Measurements from ENCODE around the gene LDHAL6A. TPM values are rescaled to one million over a fixed set of nuclear protein-coding genes. Genes with fewer than 3 reads are reported as not detected.

The LDHAL6A gene
- total RNA-seq, 1 donor from 2014 or later: 0.96 TPM

DNA sequence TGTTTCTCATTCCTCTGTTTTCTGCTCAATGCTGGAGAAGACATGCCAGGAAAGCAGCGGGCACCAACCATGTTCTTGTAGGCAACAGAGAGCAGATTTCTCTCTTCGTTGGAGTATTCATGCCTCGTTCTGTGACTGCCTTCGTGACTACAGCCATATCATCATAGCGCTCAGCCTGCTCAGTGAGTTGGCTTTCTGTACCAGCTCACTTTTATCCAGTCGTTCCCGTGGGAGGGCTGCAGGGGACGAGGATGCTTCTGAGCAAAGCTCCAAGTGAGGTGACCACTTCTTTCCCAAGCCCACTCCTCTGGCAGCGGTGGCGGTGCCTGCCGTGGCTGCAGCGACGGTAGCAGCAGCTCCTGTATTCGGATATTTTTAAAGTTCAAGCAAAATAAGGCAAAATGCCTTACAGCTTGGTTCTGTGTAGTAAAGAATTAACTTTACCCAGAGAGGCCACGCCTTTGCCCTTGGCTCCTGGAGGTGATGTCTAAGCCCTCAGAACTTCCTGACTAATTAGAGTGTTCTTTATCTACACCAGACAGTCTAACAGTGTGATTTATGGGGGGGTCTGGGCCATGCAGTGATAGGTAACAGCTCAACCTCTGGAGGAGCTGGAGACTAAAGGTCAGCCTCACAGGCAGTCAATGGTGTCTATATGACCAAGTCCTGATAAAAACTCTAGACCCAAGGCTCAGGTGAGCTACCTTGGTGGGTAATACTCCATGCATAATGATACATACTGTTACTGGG lies 35.3 kb downstream of the LDHAL6A start:
- DNase-seq (ENCODE audit: low spot score): no peak

DNA sequence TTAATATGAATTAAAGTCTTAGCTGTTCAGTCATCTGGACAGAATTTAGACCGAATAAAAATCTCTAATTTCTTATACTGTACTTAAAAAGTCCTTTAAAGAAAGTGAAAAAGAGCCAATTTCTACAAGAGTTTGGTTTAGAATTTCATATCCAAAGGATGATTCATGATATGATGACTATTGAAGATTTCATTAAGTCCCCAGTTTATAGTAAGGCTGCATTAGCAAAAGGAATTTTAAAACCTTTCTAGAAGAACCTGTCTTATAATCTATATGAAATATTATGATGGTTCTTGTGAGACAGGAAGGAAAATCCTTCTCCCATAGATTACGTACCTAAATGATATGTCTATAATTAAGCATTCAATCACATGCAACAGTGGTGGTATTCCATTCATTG lies 36.3 kb downstream of the LDHAL6A start:
- peak; percentile 2 for DNase-seq (ENCODE audit: low spot score)

DNA sequence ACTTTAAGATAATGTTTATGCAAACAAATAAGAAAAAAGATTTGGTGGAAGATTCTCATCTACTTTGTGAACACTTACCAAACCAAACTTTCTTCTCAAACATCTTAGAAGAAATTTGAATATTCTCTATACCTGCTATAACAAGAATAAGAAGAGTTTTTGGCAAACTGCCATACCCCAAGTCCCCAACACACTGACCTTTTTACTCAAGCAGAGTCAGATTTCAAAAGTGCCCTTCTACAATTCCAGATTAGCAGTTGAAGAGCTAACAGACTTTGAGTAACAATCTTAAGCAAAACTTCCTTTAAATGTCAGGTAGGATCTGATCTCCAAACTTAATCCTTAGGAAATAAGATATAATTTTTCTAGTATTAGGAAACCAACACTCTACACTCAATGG lies 37.2 kb downstream of the LDHAL6A start:
- peak; percentile 2 for DNase-seq (ENCODE audit: low spot score)

DNA sequence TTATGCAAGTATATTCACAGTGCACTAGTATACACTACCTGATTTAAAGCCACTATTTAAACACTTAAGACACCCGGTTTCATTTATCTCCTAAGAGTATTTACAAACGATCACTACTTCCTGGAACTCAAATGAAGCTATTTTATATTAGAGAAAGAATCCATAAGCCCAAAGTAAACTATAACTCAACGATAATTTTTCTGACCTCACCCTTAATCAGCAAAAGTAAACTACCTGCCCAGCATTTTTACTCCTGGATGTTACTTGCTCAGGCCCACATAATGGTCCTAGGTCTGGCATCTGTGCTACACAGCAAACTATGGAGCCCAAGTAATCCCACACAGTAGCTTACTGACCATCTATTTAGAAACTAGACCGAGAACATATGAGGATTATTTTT lies 37.7 kb downstream of the LDHAL6A start:
- DNase-seq (ENCODE audit: low spot score): no peak

DNA sequence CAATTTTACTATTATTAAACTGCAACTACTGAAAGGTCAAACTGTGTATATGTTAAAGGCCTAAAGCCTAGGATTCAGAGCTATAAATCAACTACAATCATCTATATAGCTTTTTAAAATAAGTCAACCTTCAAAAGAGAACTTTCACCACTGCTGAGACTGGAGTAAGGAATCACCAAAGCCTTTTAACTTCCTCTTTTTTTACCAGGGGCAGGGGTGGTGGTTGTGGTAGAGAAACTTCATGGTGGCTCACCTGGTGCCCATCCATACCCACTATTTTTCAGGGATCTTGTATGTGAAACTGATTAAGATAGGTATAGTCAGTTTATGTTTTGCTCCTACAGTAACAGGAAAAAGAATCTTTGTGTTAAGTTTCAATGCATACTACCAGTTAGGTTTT lies 39.6 kb downstream of the LDHAL6A start:
- no peak for DNase-seq (ENCODE audit: low spot score)

DNA sequence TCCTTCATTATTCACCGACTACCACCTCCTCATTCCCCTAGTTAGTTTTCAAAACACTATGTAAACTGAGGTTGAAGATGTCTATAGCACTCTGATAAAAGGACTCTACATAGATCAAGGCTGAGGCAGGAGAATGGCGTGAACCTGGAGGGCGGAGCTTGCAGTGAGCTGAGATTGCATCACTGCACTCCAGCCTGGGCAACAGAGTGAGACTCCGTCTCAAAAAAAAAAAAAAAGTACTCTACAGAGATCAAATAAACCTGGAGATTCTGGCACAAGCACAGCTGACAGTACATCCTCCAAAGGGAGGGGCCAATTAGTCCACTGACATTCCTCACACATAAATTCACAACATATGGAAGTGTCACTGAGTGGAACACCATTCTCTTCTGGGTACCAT lies 40.0 kb downstream of the LDHAL6A start:
- DNase-seq (ENCODE audit: low spot score): no peak

DNA sequence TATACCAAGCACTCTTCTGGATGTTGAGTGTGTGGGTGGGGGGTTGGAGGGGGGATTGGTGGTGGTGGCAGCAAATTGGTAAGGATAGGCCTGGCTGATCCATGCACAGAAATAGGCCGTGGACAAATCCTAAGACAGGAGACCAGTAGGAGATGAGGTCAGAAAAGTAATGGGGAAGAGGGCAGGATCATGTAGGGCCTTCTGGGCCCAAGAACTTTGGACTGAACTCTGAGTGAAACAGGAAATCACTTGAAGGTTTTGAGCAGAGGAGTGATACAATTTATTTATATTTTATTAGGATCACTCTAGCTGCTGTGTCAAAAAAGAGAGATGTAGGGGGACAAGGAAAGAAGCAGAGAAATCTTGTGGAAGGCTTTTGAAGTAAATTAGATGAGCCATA lies 42.4 kb downstream of the LDHAL6A start:
- no peak for DNase-seq (ENCODE audit: low spot score)

DNA sequence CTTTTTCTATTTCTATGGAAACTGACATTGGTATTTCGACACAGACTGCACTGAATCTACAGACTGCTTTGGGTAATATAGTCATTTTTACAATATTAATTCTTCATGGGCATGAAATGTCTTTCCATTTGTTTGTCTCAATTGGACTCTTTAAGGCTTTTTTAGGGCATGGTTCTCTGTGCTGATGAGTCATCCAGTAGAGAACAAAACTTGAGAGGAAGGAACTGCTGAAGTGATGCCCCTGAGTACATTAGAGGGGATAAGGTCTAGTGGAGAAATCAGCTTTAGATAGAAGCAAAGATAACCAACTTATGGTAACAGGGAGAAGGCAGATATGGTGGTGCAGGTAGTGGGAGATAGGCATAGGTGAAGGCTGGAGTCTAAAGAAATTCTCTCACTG lies 46.0 kb downstream of the LDHAL6A start:
- DNase-seq (ENCODE audit: low spot score): no peak

DNA sequence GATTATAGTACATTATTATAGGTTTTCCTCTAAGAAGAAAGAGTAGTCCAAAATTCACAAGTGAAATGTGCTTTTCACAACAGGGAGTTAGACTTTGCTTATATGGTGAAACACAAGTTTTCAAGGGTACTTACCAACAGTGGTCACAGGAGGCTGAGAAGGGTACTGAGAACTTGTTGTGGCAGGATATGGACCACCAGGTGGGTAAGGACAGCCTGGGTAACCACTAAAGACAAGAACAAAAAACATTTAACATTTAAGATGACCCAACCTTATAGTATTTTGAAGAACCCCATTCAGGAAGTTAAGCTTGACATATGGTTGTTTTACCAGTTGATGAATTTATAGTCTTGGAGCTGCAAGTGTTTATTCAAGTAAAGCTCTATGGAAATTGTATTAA lies 46.7 kb downstream of the LDHAL6A start:
- no peak for DNase-seq (ENCODE audit: low spot score)

DNA sequence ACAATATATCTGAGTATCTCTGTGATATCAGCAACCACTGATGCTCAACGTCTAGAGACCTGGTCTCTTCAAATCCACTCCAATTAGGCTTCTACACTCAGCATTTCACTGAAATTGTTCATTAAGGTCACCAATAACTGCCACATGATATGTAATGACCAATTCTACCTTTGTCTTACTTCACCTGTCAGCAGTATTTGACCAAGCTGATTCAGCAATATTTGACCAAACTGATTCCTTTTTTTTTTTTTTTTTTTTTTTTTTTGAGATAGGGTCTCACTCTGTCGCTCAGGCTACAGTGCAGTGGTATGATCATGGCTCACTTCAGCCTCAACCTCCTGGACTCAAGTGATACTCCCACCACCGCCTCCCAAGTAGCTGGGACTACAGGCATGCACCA lies 65.5 kb downstream of the LDHAL6A start:
- DNase-seq (ENCODE audit: low spot score): no peak

DNA sequence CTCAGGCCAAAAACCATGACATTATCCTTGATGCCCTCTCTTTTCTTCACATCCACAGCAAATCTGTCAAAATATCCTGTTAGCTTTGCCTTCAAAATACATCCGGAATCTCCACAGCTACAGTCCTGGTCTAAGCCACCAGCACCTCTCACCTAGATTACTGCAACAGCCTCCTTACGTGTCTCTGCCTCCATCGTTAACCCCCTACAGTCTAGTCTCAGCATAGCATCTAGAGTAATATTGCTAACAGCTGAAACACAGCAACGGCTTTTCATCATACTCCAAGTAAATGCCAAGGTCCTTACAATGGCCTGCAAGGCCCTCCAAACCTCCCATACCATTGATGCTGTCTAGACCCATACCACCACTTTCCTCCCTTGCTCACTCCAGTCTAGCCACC lies 66.7 kb downstream of the LDHAL6A start:
- no peak for DNase-seq (ENCODE audit: low spot score)

DNA sequence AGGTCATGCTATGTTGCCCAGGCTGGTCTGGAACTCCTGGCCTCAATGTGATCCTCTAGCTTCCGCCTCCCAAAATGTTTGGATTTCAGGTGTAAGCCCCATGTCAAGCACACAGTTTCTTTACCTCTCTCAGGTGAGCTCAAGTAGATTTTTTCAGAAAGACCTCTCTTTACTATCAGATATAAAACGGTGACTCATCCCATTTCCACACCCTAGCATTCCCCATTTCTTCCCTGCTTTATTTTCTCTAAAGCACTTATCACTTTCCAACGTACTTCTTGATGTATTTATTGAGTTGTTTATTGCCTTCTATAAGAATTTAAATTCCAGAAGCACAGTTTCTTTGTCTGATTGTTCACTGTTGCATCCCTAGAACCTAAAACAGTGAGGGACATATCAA lies 67.4 kb downstream of the LDHAL6A start:
- DNase-seq (ENCODE audit: low spot score): no peak

DNA sequence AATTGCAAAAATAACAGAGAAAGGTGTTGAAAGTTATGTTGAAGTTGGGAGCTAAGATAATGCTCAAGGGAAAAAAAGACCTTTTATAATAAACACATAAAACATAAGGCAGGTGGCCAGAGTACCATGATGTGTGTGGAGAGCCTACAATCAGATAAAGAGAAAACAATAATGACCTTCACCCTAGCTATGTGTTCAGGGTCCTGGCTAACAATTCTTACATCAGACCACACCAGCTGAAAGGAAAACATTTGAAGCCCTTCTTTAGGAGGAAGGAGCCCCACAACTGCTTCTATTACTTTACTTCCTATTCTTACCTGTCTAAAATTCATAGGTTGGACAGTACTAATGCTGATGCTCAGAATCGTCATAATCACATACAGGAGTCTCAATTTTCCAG lies 68.6 kb downstream of the LDHAL6A start:
- no peak for DNase-seq (ENCODE audit: low spot score)

DNA sequence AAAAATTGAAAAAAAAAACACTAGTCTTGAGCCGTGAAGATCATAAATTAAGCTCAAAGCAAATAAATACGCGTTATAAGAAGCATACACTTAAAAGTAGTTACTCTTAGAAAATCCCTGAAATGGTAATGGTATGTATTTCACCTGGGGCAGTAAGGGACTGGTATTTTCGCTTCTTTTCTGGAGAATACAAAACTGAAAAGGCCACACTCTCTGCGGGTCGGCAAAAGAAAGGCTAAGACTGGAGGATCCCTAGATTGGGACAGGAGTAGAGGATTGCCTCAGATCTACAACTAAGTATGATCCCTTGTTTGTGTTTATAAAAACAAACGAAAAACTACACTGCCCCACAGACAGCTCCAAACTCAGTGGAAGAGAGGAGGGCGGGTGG lies 70.5 kb downstream of the LDHAL6A start:
- DNase-seq (ENCODE audit: low spot score): no peak

DNA sequence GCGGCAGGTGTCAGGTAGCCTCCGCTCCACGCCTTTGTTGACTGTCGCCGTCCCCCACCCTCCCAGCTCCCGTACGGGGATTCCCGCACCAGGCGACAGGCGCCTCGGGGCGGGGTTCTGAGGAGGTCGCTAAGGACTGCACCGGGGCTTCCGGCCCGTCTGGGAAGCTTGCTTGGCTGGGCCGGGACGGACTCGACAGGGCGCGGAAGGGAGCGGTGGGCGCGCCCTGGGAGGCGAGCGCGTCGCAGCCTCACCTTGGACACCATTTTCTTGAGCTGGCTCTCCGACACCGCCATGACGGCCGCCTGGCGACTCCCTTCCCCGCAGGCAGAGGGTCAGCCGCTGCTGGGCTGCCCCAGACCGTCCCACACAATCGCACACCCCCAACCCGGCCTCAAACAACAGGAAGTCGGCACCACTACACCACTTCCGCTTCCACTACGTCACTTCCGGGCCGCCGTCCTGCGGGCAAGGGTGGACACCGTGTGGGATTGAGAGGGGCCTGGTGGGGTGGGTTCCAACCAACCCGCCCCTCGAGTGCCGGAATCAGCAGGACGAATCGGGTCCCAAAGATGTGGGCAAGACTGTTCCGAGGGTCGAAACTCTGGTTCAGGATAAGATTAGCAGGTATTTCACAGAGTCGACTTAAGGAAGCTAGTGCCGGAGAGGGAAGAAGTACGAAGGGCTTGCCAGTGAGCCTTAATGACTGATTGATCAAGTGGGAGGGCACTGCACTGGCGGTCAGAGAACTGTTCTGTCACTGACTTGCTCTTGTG lies 71.1 kb downstream of the LDHAL6A start, which contains the start of gene TSG101:
TSS of gene TSG101 (minus strand) at position 422 of the 776 bp plus-strand sequence. CDS start at position 296, 126 bp downstream.
- DNase-seq (ENCODE audit: low spot score): peak; percentile 97

DNA sequence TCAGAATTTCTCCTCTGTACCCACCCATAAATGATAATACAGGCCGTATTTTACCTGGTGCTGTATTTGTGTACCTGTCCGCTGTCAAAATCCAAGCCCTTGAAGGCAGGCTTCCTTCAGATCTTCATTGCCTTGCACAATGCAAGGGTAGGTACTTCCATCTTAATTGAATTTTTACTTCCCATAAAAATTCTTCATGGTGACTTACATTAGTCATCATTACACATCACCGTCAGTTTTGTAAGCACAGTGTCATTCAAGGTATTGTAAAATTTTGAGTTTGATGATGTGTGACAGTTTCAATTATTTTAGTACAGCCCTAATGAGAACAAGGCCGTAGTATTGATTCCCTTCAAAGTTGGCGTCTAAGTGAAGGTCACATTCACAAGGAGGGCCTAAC lies 71.9 kb downstream of the LDHAL6A start:
- peak; percentile 11 for DNase-seq (ENCODE audit: low spot score)

Other genes starting within 250 kb of the LDHAL6A start
- gene SAA4, start 219.1 kb upstream of the LDHAL6A start, total RNA-seq (ENCODE audit: insufficient read depth, low replicate concordance): not detected
- 22.1 TPM for gene SAA2, start 207.2 kb upstream of the LDHAL6A start, total RNA-seq (ENCODE audit: insufficient read depth, low replicate concordance)
- gene SAA1, start 189.6 kb upstream of the LDHAL6A start, total RNA-seq (ENCODE audit: insufficient read depth, low replicate concordance): not detected
- 62.8 TPM for gene HPS5, start 133.7 kb upstream of the LDHAL6A start, total RNA-seq (ENCODE audit: insufficient read depth, low replicate concordance)
- 110 TPM for gene GTF2H1, start 133.3 kb upstream of the LDHAL6A start, total RNA-seq (ENCODE audit: insufficient read depth, low replicate concordance)
- 618 TPM for gene LDHA, start 61.3 kb upstream of the LDHAL6A start, total RNA-seq (ENCODE audit: insufficient read depth, low replicate concordance)
- gene LDHC, start 43.5 kb upstream of the LDHAL6A start, total RNA-seq (ENCODE audit: insufficient read depth, low replicate concordance): not detected
- 24.6 TPM for gene TSG101, start 71.1 kb downstream of the LDHAL6A start, total RNA-seq (ENCODE audit: insufficient read depth, low replicate concordance)
- 36.1 TPM for gene UEVLD, start 132.9 kb downstream of the LDHAL6A start, total RNA-seq (ENCODE audit: insufficient read depth, low replicate concordance)
- gene MISFA, start 143.9 kb downstream of the LDHAL6A start, total RNA-seq (ENCODE audit: insufficient read depth, low replicate concordance): 1.7 TPM
- gene SPTY2D1, start 178.5 kb downstream of the LDHAL6A start, total RNA-seq (ENCODE audit: insufficient read depth, low replicate concordance): 24.6 TPM
- 4.3 TPM for gene TMEM86A, start 242.9 kb downstream of the LDHAL6A start, total RNA-seq (ENCODE audit: insufficient read depth, low replicate concordance)